SW 1271 (cell line): ENCODE measurements around the gene NF1.
"Not testable (repeated sequence)": the region's sequence is repeated elsewhere in the genome, so short reads cannot be mapped to it uniquely, and the experiment has no call there.

Source experiments
- DNase-seq, 2 experiments: peaks; one replicate each; lab custom pipeline; 2025; lab: John Stamatoyannopoulos, UW

NF1 gene

DNA sequence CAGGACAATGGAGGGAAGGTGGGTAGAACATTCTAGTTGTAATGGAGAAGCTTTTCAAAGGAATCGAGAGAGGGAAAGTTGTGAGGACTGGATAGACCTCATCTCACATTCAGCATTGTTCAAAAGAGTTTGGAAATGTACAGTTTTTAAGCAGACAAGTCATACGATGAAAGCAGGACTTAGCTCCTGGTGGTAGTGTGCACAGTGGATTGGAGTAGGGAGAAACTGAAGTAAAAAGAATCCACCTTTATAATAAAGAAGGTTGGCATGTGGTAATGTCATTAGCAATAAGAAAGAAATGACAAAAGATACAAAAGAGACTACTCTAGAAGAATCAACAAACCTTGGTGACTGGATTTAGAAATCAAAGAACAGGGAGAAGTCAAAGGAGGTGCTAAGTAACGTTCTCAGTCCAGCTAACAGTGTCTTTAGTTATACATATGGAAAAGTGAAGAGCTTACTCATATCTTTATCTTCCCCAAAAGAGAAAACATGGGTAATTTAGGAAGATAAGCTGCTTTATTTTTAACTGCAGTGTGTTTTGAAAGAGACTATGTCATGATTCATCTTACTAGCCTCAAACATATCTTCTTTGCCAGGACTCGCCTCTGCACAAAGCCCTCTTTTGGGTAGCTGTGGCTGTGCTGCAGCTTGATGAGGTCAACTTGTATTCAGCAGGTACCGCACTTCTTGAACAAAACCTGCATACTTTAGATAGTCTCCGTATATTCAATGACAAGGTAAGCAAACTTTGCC is 245.3 kb downstream of the NF1 start:
- DNase-seq = no peak

DNA sequence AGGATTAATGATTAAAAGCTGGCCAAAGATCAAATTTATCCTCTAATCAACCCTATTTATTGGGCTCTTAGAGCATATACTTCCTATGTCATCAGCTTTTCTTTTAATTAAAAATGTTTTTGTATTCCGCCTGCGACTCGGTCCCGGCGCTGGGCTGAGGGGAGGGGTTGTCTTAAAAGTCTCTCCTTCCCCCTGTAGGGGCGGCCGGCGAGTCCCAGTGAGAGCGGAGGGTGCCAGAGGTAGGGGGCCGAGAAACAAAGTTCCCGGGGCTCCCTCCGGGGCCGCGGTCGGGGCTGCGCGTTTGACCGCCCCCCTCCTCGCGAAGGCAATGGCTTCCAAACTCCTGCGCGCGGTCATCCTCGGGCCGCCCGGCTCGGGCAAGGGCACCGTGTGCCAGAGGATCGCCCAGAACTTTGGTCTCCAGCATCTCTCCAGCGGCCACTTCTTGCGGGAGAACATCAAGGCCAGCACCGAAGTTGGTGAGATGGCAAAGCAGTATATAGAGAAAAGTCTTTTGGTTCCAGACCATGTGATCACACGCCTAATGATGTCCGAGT is 250.5 kb downstream of the NF1 start:
- not testable (repeated sequence) for DNase-seq

DNA sequence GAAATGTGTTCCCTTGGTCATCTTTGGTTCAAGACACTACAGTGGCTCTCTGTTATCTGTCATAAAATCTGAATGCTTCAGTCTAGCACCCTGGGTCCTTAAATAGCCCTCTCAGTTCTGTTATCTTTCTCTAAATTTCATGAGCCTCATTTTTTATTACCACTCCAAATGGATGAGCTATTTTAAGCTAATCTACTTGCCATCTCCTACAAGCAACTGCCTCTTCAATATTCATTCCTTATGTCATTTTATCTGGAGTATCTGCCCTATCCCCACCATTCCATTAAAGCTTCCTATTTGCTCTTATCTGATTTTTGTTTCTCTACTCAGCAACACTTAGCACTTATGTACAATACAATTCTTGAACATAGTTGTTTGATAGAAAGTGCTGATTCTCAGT is 254.7 kb downstream of the NF1 start:
- no peak for DNase-seq

DNA sequence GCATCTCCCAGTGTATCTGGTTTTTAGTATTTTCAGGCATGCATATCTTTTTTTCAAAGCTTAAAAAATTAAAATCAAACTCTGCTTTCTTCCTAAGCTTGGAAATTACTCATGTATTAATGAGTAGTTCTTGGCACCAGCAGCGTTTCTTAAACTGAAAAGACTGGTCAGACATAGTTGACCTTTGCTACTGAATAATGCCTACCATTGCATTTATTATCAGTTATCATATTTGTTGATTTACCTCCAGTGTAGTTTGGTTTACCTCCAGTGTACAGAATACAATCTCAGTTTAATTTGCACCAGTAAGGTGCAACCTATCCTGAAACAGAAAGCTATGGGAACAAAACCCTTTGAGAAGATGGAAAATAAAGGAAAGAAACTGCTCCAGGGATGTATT is 261.2 kb downstream of the NF1 start:
- DNase-seq = no peak

DNA sequence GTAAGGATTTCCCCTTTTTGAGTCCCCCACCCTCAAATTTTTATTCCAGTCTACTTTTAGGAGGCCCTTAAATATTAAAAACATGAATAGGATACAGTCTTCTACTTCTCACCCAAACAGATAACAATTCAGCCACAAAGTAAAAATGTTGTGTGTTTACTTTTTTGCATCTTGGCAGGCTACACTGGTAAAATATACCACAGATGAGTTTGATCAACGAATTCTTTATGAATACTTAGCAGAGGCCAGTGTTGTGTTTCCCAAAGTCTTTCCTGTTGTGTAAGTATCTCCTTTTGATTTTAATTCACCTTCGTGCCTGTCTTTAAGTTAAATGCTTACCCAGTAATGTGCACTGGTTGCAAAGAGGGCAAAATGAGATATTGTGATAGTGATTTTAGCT is 262.3 kb downstream of the NF1 start:
- no peak for DNase-seq

DNA sequence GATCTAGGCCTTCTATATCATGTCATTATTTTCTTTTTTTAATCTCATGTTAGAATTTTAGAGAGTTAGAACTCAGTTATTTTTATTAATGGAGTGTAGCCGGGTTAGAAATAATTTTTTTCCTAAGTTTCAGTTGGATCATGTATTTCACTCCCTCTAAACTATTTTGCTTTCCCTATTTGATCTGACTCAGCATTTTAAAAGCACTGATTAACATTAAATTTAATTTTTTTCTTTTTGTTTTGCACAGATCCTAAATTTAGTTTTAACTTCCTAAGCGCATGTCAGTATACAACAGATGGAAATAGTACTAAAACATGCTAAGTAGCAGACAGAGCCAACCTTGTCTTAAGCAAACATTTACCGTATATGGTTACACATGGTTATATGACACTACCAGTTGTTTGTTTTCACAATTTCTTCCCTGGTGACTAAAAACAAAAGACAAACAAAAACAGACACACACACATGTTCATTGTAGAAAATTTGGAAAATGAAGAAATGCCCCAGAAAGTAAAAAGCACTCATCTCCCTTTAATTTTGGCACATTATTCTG is 263.1 kb downstream of the NF1 start:
- DNase-seq = no peak

DNA sequence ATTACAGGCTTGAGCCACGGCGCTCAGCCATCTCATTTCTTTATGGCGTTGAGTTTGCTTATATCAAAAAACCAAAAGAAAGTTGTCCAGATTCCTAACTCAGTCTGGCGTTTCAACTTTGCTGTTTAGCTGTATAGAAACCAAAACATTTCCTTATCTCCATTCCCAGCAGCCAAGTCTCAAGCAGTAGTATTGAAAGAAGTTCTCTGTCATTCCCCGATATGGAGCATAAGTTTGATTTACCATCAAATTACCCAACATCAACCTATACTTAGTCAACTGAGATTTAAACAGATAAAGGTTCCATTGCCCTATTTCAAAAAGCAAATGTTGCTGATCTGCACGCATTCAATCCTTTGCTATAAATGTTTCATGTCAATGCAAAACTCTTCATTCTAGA is 269.2 kb downstream of the NF1 start:
- DNase-seq = no peak

DNA sequence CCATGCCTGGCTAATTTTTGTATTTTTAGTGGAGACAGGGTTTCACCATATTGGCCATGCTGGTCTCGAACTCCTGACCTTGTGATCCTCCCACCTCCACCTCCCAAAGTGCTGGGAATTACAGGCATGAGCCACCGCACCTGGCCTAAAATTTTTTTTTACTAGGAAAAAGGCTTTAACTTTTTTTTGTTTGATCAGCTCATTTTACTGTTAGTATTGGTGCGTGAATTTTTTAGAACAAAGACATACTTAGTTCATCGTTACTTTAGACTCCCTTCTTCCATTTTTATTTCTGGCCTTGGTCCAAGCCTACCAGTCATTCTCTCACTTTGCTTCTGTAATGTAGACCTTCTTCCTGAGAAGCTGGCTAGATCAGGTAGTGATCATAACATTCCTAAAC is 271.3 kb downstream of the NF1 start:
- DNase-seq = no peak

DNA sequence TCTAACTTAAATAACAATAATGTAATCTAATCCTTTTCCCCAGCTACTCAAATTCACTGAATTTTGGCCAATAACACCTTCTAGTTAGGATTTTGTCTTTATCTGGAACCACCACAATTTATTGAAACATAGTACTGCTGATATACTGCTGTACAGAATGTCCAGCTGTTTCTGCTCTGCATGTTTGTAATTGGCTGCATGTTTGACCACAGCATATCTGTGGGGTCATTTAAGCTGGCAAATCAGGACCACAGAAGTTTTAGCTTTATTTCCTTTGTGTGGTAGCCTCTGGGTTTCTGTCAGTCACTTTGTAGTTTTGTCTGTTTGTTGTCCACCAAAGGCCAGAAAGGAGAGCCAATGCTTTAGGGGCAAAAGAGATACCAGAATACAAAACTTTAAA is 274.5 kb downstream of the NF1 start:
- no peak for DNase-seq

DNA sequence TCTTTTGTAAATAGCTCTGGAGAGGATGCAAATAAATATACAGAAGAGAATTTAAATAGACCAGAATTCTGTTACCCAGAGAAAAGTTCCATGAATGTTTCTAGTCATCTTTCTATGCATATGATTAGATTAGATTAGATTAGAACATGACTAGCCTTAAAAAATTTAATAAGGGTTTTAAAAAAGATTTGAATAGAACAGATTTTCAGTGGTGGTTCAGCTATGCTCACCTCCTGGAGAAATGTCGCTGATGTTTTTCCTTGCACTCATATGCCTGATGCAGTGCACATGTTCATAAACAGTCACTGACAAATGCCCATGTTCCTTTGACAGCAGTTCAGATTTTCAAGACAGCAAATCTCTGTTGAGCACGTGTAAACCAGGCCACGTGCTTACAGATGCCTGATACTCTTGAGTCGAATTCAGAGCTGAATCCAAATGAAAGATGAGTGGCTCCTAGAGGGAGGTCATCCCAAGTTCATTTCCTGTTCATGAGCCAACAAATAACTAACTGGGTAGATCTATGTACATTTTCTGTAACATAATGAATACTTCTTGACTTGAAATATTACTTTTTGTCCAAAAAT is 276.8 kb downstream of the NF1 start:
- DNase-seq = no peak

DNA sequence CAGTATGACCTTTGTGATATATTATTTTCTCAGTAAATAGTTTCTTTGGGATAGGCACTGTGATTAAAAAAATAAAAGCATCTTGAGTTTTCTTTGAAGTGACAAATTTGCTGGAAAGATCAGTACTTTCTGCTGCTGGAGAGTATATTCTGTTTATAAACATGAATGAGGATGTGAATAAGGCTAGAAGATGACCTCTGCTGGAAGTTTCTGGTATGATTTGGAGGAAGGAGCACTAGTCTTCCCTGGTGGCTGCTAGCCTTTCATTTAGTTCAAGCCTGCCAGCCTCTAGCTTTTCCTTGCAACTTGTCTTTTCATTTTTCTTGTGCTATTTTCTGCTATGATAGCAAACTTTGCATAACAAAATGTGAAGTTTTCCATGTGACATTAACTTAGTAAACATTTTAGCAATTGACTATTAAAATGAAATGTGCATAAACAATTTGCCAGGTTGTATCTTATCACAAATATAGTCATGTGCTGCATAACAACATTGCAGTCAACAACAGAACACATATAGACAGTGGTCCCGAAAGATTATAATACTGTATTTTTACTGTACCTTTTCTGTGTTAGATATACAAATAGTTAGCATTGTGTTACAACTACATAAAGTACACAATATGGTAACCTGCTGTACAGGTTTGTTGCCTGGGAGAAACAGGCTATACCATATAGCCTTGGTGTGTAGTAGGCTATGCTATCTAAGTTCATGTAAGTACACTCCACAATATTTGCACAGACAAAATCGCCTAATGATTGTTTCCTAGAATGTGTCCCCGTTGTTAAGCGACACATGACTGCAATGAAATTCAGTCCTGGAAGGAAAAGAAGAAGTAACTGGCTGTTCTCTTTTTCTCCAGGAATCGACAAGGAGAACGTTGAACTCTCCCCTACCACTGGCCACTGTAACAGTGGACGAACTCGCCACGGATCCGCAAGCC is 278.6 kb downstream of the NF1 start:
- DNase-seq = peak in 1 of 2 experiments; percentile 71

DNA sequence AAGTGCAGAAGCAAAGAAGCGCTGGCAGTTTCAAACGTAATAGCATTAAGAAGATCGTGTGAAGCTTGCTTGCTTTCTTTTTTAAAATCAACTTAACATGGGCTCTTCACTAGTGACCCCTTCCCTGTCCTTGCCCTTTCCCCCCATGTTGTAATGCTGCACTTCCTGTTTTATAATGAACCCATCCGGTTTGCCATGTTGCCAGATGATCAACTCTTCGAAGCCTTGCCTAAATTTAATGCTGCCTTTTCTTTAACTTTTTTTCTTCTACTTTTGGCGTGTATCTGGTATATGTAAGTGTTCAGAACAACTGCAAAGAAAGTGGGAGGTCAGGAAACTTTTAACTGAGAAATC is 279.3 kb downstream of the NF1 start:
- no peak for DNase-seq

DNA sequence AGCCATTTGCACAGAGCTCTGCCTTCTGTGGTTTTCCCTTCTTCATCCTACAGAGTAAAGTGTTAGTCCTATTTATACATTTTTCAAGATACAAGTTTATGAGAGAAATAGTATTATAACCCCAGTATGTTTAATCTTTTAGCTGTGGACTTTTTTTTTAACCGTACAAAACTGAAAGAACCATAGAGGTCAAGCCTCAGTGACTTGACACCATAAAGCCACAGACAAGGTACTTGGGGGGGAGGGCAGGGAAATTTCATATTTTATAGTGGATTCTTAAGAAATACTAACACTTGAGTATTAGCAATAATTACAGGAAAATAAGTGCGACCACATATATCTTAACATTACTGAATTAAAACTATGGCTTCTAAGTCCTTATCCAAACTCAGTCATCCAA is 279.7 kb downstream of the NF1 start:
- no peak for DNase-seq

DNA sequence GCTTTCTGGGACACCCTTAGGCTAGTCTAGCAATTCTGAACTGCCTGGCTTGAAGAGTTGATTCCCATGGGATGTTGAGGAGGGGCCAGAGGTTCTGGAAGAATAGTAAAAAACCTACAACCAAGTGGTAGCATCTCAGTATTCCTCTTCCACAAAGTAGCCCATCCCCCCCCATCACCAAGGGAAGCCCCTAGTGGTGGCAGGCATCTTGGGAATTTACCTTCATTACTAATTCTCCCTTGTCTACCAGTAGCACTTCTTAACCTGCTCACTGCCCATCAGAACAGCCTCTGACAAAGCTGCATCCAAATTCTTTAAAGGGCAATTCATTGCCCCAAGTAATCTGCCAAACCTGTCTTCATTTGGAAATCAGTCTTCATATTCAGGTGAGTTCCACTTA is 283.9 kb downstream of the NF1 start:
- DNase-seq = no peak

DNA sequence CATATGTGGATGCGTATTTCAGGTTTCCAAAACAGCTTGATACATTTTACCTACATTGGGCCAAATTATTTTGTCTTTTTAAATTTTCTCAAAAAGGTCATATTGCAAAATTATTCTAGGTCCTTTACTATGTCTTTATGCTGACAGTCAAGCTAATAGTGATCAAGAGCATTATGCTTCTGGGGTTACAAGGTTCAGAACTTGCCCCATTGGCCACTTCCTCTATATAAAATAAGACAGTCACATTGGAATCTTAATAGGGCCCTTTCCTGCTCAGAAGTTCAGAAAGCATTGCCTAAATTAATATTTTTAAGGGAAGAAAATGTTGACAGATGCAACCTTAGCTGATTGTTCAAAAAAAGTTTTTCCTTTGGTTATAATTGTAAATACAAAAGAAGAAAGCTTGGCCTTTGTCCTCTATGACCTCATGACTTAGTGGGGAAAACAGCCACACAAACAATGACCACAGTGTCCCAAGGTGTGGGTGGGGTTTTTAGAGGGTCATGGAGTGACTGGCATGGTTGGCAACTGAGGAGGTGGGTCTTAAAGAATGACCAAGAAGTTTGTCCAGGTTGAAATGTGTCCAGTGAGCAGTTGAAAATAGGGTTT is 284.9 kb downstream of the NF1 start:
- no peak for DNase-seq

DNA sequence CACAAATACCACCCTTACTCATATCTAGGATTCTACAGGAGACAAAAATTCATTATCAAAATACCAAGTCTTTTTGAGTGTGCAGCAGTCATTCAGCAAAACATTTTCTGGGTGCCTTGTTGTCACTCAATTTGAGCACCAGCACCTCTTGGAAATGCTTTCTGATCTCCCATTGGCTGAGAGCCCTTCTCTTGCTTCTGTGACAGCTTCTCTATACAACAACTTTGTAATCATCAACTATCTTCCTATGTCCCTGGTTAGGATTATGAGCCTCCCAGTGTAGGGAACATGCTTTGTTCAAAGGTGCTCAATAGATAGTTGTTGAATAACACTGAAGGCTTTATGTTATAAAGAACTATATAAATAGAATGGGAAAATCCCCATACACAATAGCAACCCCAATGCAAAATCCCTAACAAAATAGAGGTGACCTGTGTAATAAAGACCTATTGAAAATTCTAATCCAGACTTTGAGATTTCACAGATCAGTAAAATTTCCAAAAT is 286.4 kb downstream of the NF1 start:
- DNase-seq = no peak

DNA sequence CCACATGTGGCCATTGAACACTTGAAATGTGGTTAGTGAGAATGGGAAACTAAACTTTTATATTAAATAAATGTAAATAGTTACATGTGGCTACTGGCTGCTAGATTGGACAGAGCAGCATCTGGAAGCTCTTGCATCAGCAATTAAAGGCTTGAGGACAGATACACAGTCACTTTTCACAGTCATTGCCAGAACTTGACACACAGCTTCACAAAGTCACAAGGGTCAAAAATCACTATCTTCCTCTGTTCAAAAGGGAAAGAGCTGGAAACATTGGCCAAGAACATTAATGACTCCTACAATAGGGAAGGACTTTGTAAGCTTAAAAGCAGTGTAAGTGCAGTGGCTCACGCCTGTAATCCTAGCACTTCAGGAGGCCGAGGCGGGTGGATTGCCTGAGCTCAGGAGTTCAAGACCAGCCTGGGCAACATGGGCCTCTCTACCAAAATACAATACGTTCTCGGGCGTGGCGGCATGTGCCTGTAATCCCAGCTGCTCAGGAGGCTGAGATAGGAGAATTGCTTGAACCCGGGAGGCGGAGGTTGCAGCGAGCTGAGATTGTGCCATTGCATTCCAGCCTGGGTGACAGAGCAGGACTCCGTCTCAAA is 288.0 kb downstream of the NF1 start:
- DNase-seq = not testable (repeated sequence)

DNA sequence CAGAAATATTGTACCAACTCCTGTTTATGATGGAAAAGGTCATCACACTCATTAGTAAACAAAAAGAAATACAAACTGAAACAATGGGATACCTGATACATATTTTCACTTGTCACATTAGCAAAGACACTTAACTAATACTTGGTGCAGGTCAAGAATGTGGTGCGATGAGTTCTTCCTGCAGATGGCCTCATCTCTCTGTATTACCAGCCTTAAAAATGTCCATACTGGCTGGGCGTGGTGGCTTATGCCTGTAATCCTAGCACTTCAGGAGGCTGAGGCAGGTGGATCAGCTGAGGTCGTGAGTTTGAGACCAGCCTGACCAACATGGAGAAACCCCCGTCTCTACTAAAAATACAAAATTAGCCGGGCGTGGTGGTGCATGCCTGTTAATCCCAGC is 288.7 kb downstream of the NF1 start:
- DNase-seq = not testable (repeated sequence)

DNA sequence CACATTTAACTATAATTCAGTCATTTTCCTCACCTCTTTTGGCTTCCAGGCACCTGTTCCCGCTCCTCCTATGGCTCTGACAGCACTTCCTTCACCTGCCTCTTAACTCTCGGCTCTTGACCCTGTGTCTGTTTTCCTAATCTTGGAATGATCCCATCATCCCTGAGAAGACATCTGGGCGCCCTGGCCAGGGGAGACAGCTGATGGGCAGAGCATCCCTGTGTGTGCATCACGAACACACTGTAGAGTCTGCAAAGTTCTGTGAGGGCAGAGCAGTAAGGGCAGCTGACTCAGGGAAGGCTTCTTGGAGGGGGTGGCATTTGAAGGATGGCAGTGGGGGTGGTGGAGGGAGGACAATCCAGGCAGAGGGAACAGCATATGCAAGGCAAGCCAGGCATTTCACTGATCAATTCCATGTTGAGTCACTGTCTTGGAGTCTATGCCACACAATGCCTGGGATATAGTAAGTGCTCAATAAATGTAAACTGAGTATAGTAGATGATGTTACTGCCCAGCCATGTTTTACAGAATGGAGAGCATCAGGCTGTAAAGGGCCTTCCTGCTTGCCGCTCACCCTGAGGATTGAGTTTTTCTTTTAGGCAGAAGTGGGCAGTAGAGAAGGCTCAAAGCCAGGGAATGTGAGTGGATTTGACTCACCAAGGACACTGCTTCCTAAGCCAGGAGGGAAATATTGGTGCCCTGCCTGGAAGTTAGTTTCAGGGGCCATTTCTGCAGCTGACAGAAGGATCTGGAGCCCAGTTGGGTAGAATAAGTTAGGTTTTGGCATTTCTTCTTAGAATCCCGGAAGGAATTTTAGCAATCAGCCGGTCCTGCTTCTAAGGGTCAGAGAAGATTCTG is 290.9 kb downstream of the NF1 start:
- DNase-seq = no peak

DNA sequence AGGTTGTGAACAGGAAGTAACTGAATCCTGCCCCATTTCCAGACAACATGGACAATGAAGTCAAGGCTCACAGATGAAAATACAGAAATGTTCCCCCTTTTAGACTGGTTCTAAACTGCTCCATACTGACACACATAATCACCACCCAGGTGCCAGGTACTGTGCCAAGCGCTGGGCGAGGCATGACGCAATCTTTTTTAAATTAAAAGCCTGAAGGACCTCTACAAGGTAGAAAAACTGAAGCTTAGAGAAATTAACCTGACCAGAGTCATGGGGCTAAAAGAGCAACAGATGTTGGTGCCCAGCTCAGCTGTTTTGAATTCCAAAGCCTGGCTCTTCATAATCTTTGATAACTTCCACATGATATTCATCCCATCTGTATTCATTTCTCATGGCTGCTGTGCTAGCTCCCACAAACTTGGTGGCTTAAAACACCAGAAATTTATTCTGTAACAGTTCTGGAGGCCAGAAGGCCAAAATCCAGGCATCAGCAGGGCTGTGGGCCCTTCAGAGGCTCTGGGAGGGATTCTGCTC is 291.8 kb downstream of the NF1 start:
- no peak for DNase-seq
